CD4-positive, alpha-beta T cell (primary cell): ENCODE data around the gene ABCB6. TPM values are rescaled to one million over a fixed set of nuclear protein-coding genes. Genes with fewer than 3 reads are reported as not detected.
"Not testable (repeated sequence)": the region's sequence is repeated elsewhere in the genome, so short reads cannot be mapped to it uniquely, and the experiment has no call there.

Experiments
- ATAC-seq: fragments of 200-7000 bp; cut with Tn5 transposase; one replicate; pipeline ENCODE4 v1.10.0; 2022; ENCODE audit warnings: mild to moderate bottlenecking; ENCODE audit not compliant: poor library complexity
- CTCF ChIA-PET: fragments of 350-600 bp; sonication (Branson Sonifier 250); formaldehyde crosslinking; loops from one replicate; lab custom pipeline; 2021; ENCODE audit warnings: antibody characterized with exemption, inconsistent platforms; lab: Charles Lee
- POLR2A ChIA-PET: fragments of 350-600 bp; sonication (Branson Sonifier 250); formaldehyde crosslinking; loops from one replicate; lab custom pipeline; 2021; ENCODE audit warnings: antibody characterized with exemption, inconsistent platforms; lab: Charles Lee
- DNase-seq, 14 experiments: peaks; one replicate each; pipeline ENCODE4 v3.0.0-alpha.2; 2013 to 2020; ENCODE audit warnings: mixed read lengths in 2 of 14
- H3K27ac ChIP-seq, 2 donors: one replicate each; pipeline versions ENCODE4 v1.5.1 to v1.7.0; 2013; ENCODE audit warnings: low read length in 2 of 2, low read depth in 1 of 2, mild to moderate bottlenecking in 1 of 2
- H3K27me3 ChIP-seq, 2 experiments: 1 replicate in 1 of 2; 2 replicates in 1 of 2; pipeline versions ENCODE4 v1.6.1 to v1.7.0; 2013; ENCODE audit warnings: low read length in 2 of 2, control low read depth in 1 of 2, mild to moderate bottlenecking in 1 of 2, moderate library complexity in 1 of 2; ENCODE audit not compliant: insufficient read depth in 2 of 2, control insufficient read depth in 1 of 2
- H3K36me3 ChIP-seq: one replicate; pipeline ENCODE4 v1.6.1; 2013; ENCODE audit warnings: low read length, control low read depth; ENCODE audit not compliant: insufficient read depth
- H3K4me1 ChIP-seq: one replicate; pipeline ENCODE4 v1.6.1; 2013; ENCODE audit warnings: low read length, control low read depth; ENCODE audit not compliant: insufficient read depth
- H3K4me3 ChIP-seq: one replicate; pipeline ENCODE4 v1.5.1; 2013; ENCODE audit warnings: mild to moderate bottlenecking, low read length, moderate library complexity
- H3K9me3 ChIP-seq, 2 experiments: 1 replicate in 1 of 2; 2 replicates in 1 of 2; pipeline versions ENCODE4 v1.6.1 to v1.7.0; 2013; ENCODE audit warnings: low read length in 2 of 2, mild to moderate bottlenecking in 2 of 2, control low read depth in 1 of 2, moderate library complexity in 1 of 2; ENCODE audit not compliant: control insufficient read depth in 1 of 2, insufficient read depth in 1 of 2
- H3K27ac Mint-ChIP-seq: one replicate; pipeline ENCODE4 v1.8.0; 2020; ENCODE audit warnings: mixed read lengths
- H3K27me3 Mint-ChIP-seq: one replicate; pipeline ENCODE4 v1.8.0; 2021; ENCODE audit warnings: mixed read lengths
- H3K36me3 Mint-ChIP-seq: one replicate; pipeline ENCODE4 v1.8.0; 2021; ENCODE audit warnings: low read depth, mixed read lengths
- H3K4me1 Mint-ChIP-seq: one replicate; pipeline ENCODE4 v1.8.0; 2021; ENCODE audit warnings: low read depth, mixed read lengths
- H3K4me3 Mint-ChIP-seq: one replicate; pipeline ENCODE4 v1.8.0; 2020; ENCODE audit warnings: mild to moderate bottlenecking, mixed read lengths
- H3K9me3 Mint-ChIP-seq: one replicate; pipeline ENCODE4 v1.8.0; 2020; ENCODE audit warnings: mixed read lengths
- CTCF ChIP-seq: fragments of 200-600 bp; IDR thresholded peaks from one replicate; pipeline ENCODE4 v1.8.0; 2022; ENCODE audit warnings: antibody characterized with exemption, mild to moderate bottlenecking
- intact Hi-C, 2 experiments: fragments of 100-400 bp; cut with DNase I in 1 of 2; cut with micrococcal nuclease in 1 of 2; formaldehyde crosslinking; loops; one replicate each; pipeline versions ENCODE4 v1.15.1 to v1.9.0; 2023 to 2025; cut with DNase I, micrococcal nuclease
- total RNA-seq, 174 experiments: library from RNA in 2 of 174; stranded (reverse) in 2 of 174; gene quantifications; one replicate each; pipeline ENCODE4 v1.2.3 and lab custom pipeline; 2021 to 2026

Gene ABCB6
- total RNA-seq, 2 experiments from 2014 or later: 2.6 to 3.1 TPM

GRCh38 chr2:219266886-219267285 lies 48.1 kb upstream of the ABCB6 start:
- Mint-ChIP-seq H3K36me3 (no peaks in the 10 kb centered on the region), H3K9me3 (no peaks in the 10 kb centered on the region), H3K4me1 (no peaks in the 10 kb centered on the region), H3K4me3 (no peak overlapping the region), H3K27ac (no peak overlapping the region), H3K27me3 (no peaks in the 10 kb centered on the region)
- H3K27me3 ChIP-seq: peaks cover 0 to 2% of the 10 kb centered on the region in 2 experiments
- no peak overlapping the region for H3K27ac ChIP-seq
- H3K36me3 ChIP-seq: no peaks in the 10 kb centered on the region
- DNase-seq: no peak
- H3K4me1 ChIP-seq: no peaks in the 10 kb centered on the region
- no peak for ATAC-seq
- POLR2A ChIA-PET: no interaction called here
- H3K4me3 ChIP-seq: no peak overlapping the region
- H3K9me3 ChIP-seq: no peaks in the 10 kb centered on the region
- intact Hi-C loops: no loop called here
- CTCF ChIA-PET: interaction anchor here (1.4 kb wide), 1 partner anchor 11 kb away, joined by 3 read pairs; no protein-coding TSS in a partner anchor
- no peak for TF ChIP-seq CTCF

GRCh38 chr2:219266232-219266631 lies 47.5 kb upstream of the ABCB6 start:
- POLR2A ChIA-PET: no interaction called here
- H3K27ac ChIP-seq: no peak overlapping the region
- DNase-seq: no peak
- H3K27me3 ChIP-seq: no peaks in the 10 kb centered on the region
- Mint-ChIP-seq H3K36me3 (no peaks in the 10 kb centered on the region), H3K4me3 (no peak overlapping the region), H3K9me3 (no peaks in the 10 kb centered on the region), H3K27me3 (no peaks in the 10 kb centered on the region), H3K4me1 (no peaks in the 10 kb centered on the region), H3K27ac (no peak overlapping the region)
- TF ChIP-seq CTCF: no peak
- no peaks in the 10 kb centered on the region for H3K9me3 ChIP-seq
- no peak for ATAC-seq
- intact Hi-C loops: no loop called here
- no peaks in the 10 kb centered on the region for H3K4me1 ChIP-seq
- no peaks in the 10 kb centered on the region for H3K36me3 ChIP-seq
- CTCF ChIA-PET: interaction anchor here (1.5 kb wide), 1 partner anchor 28 kb away, joined by 4 read pairs; no protein-coding TSS in a partner anchor
- H3K4me3 ChIP-seq: no peak overlapping the region

- H3K27me3 ChIP-seq: no peaks in the 10 kb centered on the region
- DNase-seq (no peak), ATAC-seq (no peak)
- H3K27ac ChIP-seq: no peak overlapping the region
- H3K4me1 ChIP-seq: no peaks in the 10 kb centered on the region
- no peaks in the 10 kb centered on the region for H3K36me3 Mint-ChIP-seq
- no peak overlapping the region for H3K4me3 Mint-ChIP-seq
- H3K4me1 Mint-ChIP-seq: no peaks in the 10 kb centered on the region
- H3K9me3 ChIP-seq: no peaks in the 10 kb centered on the region
- ChIA-PET CTCF (interaction anchor here (2.4 to 2.5 kb wide), 2 partner anchors 16 to 34 kb away, joined by 7 to 8 read pairs; no protein-coding TSS in a partner anchor), POLR2A (interaction anchor here (0.8 to 1.2 kb wide), 5 partner anchors 9 to 18 kb away, joined by 3 to 5 read pairs (median 3); partner anchors contain the start of genes DNAJB2, GLB1L, STK16 and TUBA4B)
- H3K9me3 Mint-ChIP-seq: no peaks in the 10 kb centered on the region
- no peak overlapping the region for H3K4me3 ChIP-seq
- no peak overlapping the region for H3K27ac Mint-ChIP-seq
- intact Hi-C loops: no loop called here
- no peak for TF ChIP-seq CTCF
- H3K36me3 ChIP-seq: no peaks in the 10 kb centered on the region
- no peaks in the 10 kb centered on the region for H3K27me3 Mint-ChIP-seq
These were observed 42.5 kb upstream of the ABCB6 start for GRCh38 chr2:219261024-219261855.

- ChIA-PET POLR2A (interaction anchor here (0.9 kb wide), 1 partner anchor 20 kb away, joined by 4 read pairs; the partner anchor contains the start of gene DNAJB2), CTCF (interaction anchor here (0.7 to 8.4 kb wide), 2 partner anchors 20 to 586 kb away, joined by 5 to 50 read pairs; partner anchors contain the start of gene DNAJB2)
- H3K4me3 ChIP-seq, H3K9me3 Mint-ChIP-seq, H3K4me3 Mint-ChIP-seq, H3K27ac ChIP-seq, H3K27ac Mint-ChIP-seq, DNase-seq, H3K36me3 Mint-ChIP-seq, H3K27me3 ChIP-seq, H3K36me3 ChIP-seq, ATAC-seq, H3K9me3 ChIP-seq, H3K27me3 Mint-ChIP-seq: not testable (repeated sequence)
- H3K4me1 ChIP-seq: peaks cover 11% of the 10 kb centered on the region
- intact Hi-C loops: loop anchor here in 1 of 2 experiments (10.0 kb wide), 1 partner anchor 694 kb away; the partner anchor contains the start of genes CNOT9 and USP37
- peaks cover 11% of the 10 kb centered on the region for H3K4me1 Mint-ChIP-seq
These were observed 40.2 kb upstream of the ABCB6 start for GRCh38 chr2:219258942-219259341.
